HG03045 (cell line): ENCODE data around the gene MTA3.
A peak's percentile ranks its signal among the peaks of the same experiment; 100 is the strongest.

Experiments used
- ATAC-seq: cut with Tn5 transposase; IDR thresholded peaks from one replicate; pipeline ENCODE4 v1.9.1; 2021; ENCODE audit warnings: mild to moderate bottlenecking, moderate library complexity; ENCODE audit not compliant: unreplicated experiment

MTA3 gene

GRCh38 chr2:42781181-42781580 is 212.7 kb downstream of the MTA3 start:
- no peak for ATAC-seq

GRCh38 chr2:42783511-42783910 is 215.1 kb downstream of the MTA3 start:
- ATAC-seq = no peak

- ATAC-seq = no peak
Observed at GRCh38 chr2:42784204-42784880, 215.9 kb downstream of the MTA3 start.

- ATAC-seq = no peak
Observed at GRCh38 chr2:42786561-42787345, 218.3 kb downstream of the MTA3 start.

DNA sequence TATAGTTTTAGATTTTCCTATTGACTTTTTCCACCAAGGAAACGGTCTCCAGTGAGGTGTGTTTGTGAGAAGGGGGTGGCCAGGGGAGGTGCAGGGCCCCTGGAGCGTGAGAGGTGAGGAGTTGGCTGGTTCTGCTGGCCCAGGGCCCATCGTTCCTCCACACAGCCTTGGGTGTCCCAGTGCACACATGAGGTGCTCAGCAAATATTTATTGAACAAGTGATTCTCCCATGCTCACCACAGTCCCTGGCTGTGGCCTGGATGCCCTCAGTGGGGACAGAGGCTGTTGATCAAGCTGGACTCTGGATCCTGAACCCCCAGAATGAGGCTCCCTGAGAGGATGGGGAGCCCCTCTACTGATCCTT is 219.0 kb downstream of the MTA3 start:
- ATAC-seq = no peak

GRCh38 chr2:42787788-42788477 is 219.5 kb downstream of the MTA3 start:
- no peak for ATAC-seq

DNA sequence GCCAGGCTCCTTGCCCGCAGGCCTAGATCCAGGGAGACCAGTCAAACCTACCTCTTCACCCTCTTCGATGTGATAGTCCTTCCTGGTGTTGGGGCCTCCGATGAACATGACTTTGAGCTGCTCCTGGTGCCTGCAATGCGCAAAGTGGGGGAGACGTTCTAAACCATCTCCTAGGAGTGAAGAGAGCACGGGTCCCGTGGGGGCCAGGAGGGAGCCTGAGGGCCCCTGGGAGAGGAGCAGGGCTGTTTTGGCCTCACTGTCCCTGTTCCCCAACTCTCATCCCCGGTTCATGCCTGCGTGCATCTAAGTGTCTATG is 220.0 kb downstream of the MTA3 start:
- ATAC-seq = no peak

DNA sequence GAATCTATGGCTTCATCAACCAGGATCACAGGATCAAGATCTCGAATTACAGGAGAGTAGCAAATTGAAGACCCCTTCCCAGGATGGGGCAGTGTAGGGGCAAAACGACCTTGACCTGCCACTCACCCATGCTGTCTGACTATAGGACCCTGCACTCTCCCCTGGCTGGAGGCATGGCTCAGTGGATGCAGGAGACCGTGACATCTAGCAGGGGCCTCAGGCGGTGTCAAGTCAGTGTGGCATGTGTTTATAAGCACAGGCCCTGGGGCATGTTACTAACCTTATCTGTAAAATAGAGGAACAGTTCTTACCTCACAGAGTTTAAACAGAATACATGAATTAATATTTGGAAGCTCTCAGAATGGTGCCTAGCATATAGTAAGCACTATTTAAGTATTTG is 220.4 kb downstream of the MTA3 start:
- ATAC-seq = no peak

DNA sequence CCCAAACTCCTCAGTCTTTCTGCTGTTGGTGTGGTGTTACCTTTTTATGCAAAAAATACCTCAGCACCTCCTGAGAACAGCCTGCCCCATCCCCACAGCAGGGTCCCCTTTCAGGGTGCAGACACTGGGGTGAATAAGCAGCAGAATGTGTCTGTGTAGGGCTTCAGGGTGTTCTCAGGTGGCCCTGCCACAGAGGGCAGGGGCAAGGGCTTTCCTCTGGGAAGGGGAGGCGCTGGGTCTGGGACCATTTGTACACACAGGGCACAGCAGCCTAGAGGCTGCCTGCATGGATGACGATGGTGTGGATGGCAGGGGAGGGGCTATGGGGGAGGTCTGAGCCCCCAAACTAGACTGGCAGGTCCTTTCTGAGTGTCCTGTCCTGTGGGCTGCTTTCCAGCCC is 221.3 kb downstream of the MTA3 start:
- ATAC-seq = no peak

GRCh38 chr2:42791606-42792005 is 223.2 kb downstream of the MTA3 start:
- no peak for ATAC-seq

DNA sequence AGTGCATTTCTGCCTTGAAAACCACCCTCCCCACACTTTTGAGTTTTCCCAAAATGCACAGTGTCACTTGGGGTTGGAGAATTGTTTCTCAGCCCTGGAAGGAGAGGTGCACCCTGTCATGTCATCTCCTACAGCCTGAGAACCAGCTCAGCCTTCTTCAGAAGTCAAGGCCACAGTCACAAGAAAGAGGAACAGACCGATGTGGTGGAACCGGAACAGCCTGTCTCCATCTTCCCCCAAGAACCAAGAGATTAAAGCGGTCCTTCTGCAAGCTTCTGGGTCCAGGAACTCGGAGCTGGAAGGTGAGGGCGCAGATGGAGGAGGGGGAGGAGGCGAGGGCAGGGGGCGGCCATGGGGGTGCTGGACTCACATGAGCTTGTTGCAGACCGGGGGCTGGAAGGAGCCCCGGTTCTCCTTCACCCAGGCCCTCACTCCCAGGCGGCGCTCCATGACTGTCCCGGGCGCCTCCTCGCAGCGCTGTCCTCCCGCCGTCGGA is 223.7 kb downstream of the MTA3 start:
- ATAC-seq = peak; percentile 27

- peak; percentile 39 for ATAC-seq
Observed at GRCh38 chr2:42792583-42793333, 224.3 kb downstream of the MTA3 start, which contains the start of gene HAAO. TSS of gene HAAO (minus strand) at chr2:42792583. CDS start at chr2:42792536, 47 bp downstream.

DNA sequence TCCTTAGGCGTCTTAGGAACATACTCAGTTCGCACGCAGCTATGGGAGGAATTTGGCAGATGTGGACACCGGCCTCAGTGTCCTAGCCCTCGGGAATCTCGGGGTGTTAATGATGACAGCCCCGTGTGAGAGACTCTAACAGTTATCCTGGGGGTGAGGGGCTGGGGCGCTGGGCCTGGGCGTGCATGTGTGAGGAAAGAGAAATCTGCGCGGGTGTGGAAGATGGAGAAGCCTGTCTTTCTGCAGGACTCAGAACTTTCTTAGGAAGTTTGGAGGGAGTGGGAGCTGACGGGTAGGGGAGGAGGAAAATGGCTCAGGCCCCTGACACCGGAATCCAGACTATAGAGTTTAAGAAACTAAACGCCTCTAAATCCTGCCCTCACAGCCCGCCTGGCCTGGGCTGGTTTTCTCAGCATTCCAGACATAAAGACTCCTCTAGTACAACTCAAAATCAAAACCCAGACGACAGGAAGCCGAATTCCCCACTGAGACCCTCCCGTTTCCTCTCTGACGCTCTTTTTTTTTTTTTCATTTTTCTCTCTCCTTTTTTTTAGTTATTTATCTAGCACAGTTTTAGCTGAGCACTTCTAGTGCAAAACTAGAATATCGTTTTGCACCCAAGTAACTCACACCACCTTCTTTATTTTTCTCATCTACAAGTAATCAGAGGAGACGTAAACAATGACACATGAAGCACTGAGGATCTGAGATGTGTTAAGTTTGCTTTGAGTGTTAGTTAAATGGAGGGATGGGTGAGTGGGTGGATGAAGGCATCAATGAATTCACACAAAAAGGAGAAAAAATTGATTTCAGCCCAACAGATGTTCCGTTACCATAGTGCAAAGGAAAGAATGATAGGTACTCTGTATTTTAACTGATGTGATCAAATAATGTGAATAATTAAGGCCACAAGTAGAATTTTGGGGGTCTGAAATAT is 225.2 kb downstream of the MTA3 start:
- ATAC-seq = no peak

- ATAC-seq = no peak
Observed at GRCh38 chr2:42794271-42795046, 226.0 kb downstream of the MTA3 start.

DNA sequence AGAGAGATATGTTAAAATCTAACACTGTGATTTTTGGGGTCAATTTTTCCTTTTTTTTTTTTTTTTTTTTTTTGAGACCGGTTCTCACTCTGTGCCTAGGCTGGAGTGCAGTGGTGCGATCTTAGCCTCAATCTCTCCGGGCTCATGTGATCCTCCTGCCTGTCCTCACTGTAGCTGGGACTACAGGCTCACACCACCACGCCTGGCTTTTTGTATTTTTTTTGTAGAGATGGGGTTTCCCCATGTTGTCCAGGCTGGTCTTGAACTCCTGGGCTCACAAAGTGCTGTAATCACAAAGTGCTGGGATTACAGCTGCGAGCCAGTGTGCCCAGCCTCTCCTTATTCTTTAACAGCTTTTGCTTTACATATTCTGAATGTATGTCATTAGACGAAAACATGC is 226.8 kb downstream of the MTA3 start:
- ATAC-seq = no peak

- ATAC-seq = peak; percentile 33
Observed at GRCh38 chr2:42795841-42796301, 227.4 kb downstream of the MTA3 start.

GRCh38 chr2:42796427-42797248 is 228.2 kb downstream of the MTA3 start:
- peak; percentile 38 for ATAC-seq

GRCh38 chr2:42797281-42797680 is 228.8 kb downstream of the MTA3 start:
- no peak for ATAC-seq
